ENCODE data around the gene GJB5.

Gene GJB5

GRCh38 chr1:34774957-34775356, 20.1 kb downstream of the GJB5 start:
- DNase-seq (ENCODE audit: low spot score in 2 of 2): no peak

DNA sequence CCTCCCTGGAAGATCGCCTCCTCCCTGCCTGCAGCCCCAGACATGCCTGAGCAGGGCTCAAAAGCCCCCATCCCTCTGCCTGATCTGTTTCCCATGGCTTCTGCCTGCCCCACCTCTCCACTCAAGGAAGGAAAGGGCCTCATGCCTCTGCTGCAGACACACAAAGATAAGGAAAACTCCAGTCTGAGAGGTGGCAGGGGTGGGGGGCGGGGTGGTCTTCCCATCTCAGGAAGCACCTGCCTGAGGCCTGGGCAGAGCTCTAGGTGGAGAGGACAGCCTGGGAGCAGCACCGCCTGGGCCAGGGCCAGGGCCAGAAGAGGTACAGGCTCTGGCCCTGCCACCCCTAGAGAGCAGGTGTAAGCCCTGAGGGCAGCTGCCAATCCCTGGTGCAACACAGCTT, 22.1 kb downstream of the GJB5 start:
- no peak overlapping the region for H3K27ac Mint-ChIP-seq
- H3K4me3 Mint-ChIP-seq: no peak overlapping the region
- no peaks in the 10 kb centered on the region for H3K4me1 Mint-ChIP-seq
- no peaks in the 10 kb centered on the region for H3K9me3 Mint-ChIP-seq
- no peak for DNase-seq (ENCODE audit: low spot score in 2 of 2)
- H3K27me3 Mint-ChIP-seq: peaks cover 21% of the 10 kb centered on the region
- ATAC-seq (ENCODE audit: low read depth): no peak
- peaks cover 2% of the 10 kb centered on the region for H3K36me3 Mint-ChIP-seq

More at GRCh38 chr1:34774957-34775356, 20.1 kb downstream of the GJB5 start:
- Mint-ChIP-seq H3K36me3 (peaks cover 2% of the 10 kb centered on the region), H3K27me3 (peaks cover 23% of the 10 kb centered on the region), H3K9me3 (no peaks in the 10 kb centered on the region), H3K4me3 (no peak overlapping the region), H3K27ac (no peak overlapping the region), H3K4me1 (no peaks in the 10 kb centered on the region)
- no peak for ATAC-seq (ENCODE audit: low read depth)

DNA sequence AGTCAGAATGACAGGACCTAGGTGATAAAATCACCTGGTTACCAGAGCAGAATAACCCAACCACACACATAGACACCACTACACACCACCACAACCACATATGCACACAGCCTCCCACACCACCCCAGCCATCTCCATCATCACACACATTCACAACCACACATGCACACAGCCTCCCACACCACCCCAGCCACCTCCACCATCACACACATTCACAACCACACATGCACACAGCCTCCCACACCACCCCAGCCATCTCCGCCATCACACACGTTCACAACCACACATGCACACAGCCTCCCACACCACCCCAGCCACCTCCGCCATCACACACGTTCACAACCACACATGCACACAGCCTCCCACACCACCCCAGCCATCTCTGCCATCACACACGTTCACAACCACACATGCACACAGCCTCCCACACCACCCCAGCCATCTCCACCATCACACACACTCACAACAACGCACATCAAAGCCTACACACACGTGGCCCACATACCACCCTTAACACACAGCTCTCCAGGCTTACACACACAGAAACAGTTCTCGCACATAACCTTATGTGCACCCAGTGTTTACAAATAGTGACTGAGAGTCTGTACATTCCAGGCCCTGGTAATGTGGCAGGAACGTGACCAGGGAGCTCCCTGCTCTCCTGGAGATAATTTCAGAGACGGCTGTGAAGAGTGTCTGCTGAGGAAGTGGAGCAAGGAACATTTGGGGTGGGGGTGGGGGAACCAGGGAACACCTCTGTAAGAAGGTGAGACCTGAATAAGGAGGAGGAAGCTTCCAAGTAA, 22.9 kb downstream of the GJB5 start:
- peaks cover 2% of the 10 kb centered on the region for H3K36me3 Mint-ChIP-seq
- no peaks in the 10 kb centered on the region for H3K9me3 Mint-ChIP-seq
- no peak for DNase-seq (ENCODE audit: low spot score in 2 of 2)
- ATAC-seq (ENCODE audit: low read depth): no peak
- peaks cover 21% of the 10 kb centered on the region for H3K27me3 Mint-ChIP-seq
- no peak overlapping the region for H3K27ac Mint-ChIP-seq
- no peak overlapping the region for H3K4me3 Mint-ChIP-seq
- no peaks in the 10 kb centered on the region for H3K4me1 Mint-ChIP-seq

GRCh38 chr1:34778381-34778780, 23.5 kb downstream of the GJB5 start:
- H3K27ac Mint-ChIP-seq: no peak overlapping the region
- H3K36me3 Mint-ChIP-seq: peaks cover 2% of the 10 kb centered on the region
- DNase-seq (ENCODE audit: low spot score in 2 of 2): no peak
- peaks cover 21% of the 10 kb centered on the region for H3K27me3 Mint-ChIP-seq
- no peaks in the 10 kb centered on the region for H3K4me1 Mint-ChIP-seq
- no peak for ATAC-seq (ENCODE audit: low read depth)
- no peaks in the 10 kb centered on the region for H3K9me3 Mint-ChIP-seq
- H3K4me3 Mint-ChIP-seq: no peak overlapping the region

GRCh38 chr1:34779005-34779404, 24.2 kb downstream of the GJB5 start:
- ATAC-seq (ENCODE audit: low read depth) (no peak), DNase-seq (ENCODE audit: low spot score in 2 of 2) (no peak)
- Mint-ChIP-seq H3K9me3 (no peaks in the 10 kb centered on the region), H3K36me3 (peaks cover 2% of the 10 kb centered on the region), H3K27me3 (peaks cover 23% of the 10 kb centered on the region), H3K4me3 (no peak overlapping the region), H3K4me1 (no peaks in the 10 kb centered on the region), H3K27ac (no peak overlapping the region)

DNA sequence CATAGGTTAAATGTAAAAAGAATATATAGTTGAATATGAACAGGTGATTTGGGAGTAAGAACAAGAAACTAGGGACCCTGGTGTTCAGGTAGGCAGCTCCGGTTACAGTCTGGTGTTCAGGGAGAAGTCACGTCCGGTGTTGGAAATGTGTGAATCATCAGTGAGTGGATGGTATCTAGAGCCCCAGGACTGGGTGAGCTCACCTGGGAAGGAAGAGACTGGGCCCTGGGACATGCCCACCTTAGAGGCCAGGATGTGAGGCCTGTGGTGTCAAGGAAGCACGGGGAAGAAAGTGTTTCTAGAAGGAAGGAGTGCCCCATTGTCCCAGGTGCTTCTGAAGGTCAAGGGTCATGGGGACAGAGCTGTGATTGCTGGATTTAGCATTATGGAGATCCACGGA, 24.7 kb downstream of the GJB5 start:
- Mint-ChIP-seq H3K36me3 (peaks cover 2% of the 10 kb centered on the region), H3K9me3 (no peaks in the 10 kb centered on the region), H3K27ac (no peak overlapping the region), H3K4me3 (no peak overlapping the region), H3K27me3 (peaks cover 23% of the 10 kb centered on the region), H3K4me1 (no peaks in the 10 kb centered on the region)
- ATAC-seq (ENCODE audit: low read depth) (no peak), DNase-seq (ENCODE audit: low spot score in 2 of 2) (no peak)

DNA sequence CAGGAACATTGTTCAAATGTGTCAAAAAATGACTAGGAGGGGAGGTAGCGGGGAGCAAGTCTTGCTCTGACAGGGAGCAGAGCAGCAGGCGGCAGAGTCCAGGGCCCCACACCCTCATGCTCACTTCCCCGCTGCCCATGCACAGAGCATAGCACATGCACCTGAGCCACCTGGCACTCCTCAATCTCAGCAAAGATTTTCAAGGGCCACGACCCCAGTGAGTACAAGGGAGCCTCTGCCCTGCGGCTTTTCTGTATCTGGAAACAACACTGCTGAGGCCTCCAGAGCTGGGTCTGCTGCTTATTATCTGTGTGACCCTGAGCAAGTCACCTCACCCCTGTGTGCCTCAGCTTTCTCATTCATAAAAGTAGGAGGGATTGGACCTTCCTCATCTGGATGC, 25.1 kb downstream of the GJB5 start:
- no peak overlapping the region for H3K4me3 Mint-ChIP-seq
- peaks cover 23% of the 10 kb centered on the region for H3K27me3 Mint-ChIP-seq
- H3K4me1 Mint-ChIP-seq: no peaks in the 10 kb centered on the region
- peaks cover 2% of the 10 kb centered on the region for H3K36me3 Mint-ChIP-seq
- no peak overlapping the region for H3K27ac Mint-ChIP-seq
- DNase-seq (ENCODE audit: low spot score in 2 of 2) (no peak), ATAC-seq (ENCODE audit: low read depth) (no peak)
- no peaks in the 10 kb centered on the region for H3K9me3 Mint-ChIP-seq

DNA sequence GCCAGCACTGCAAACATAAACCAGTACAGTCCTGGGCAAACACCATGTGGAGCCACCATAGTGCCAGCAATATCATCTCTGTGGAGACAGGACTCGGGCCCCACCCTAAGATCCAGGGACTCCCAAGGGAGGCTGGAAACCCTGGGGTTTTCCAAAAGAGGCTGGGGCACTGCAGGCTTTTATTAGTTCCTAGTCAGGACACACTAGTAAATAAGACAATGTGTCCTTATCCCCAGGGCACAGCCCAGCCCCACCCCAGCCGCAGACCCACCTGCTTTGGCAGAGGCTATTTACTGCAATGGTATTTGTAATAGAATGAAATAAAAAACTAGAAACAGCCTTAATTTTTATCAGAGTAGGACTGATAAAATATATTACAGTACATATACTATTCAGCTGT, 25.7 kb downstream of the GJB5 start:
- peaks cover 23% of the 10 kb centered on the region for H3K27me3 Mint-ChIP-seq
- no peaks in the 10 kb centered on the region for H3K4me1 Mint-ChIP-seq
- H3K36me3 Mint-ChIP-seq: peaks cover 2% of the 10 kb centered on the region
- DNase-seq (ENCODE audit: low spot score in 2 of 2): no peak
- H3K4me3 Mint-ChIP-seq: no peak overlapping the region
- no peaks in the 10 kb centered on the region for H3K9me3 Mint-ChIP-seq
- no peak for ATAC-seq (ENCODE audit: low read depth)
- no peak overlapping the region for H3K27ac Mint-ChIP-seq

- Mint-ChIP-seq H3K36me3 (peaks cover 2% of the 10 kb centered on the region), H3K27ac (no peak within 1 kb of the TSS), H3K4me1 (peaks cover 2% of the 10 kb centered on the region), H3K9me3 (no peaks in the 10 kb centered on the region), H3K4me3 (no peak within 1 kb of the TSS), H3K27me3 (peaks cover 24% of the 10 kb centered on the region)
- DNase-seq (ENCODE audit: low spot score in 2 of 2) (no peak), ATAC-seq (ENCODE audit: low read depth) (no peak)
These were observed 26.4 kb downstream of the GJB5 start, which contains the start of gene GJB3 for GRCh38 chr1:34781071-34781843. GJB3 (plus strand) TSS chr1:34781214; CDS start chr1:34784763, 3,549 bp downstream.

DNA sequence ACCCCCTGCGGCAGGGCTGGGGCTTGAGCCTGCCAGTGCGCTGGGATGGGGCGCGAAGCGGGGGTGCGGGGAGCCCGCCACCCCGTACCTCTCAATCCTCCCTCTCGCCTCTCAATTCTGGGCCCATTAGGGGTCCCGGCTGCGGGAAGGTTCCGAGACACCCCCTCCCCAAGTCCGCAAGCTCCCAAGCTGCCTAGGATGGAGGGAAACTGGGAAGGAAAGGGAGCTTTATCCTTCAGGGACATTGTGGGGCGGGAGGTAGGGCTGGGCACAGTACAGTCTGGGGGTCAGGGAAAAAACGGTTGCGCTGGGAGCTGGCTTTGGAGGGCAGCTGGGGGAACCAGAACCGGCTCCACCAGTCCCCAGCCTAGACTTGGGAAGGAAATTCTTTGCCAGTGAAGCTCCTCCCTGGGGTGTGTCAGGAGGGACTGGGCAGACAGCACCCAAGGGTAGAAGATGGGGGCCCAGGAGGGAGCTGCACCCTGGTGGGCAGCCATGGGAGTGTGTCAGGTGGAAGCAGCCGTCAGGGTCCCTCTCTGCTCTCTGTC, 27.1 kb downstream of the GJB5 start:
- Mint-ChIP-seq H3K36me3 (peaks cover 2% of the 10 kb centered on the region), H3K4me3 (peak overlapping the region; percentile 11), H3K27me3 (peaks cover 29% of the 10 kb centered on the region), H3K4me1 (peaks cover 6% of the 10 kb centered on the region), H3K27ac (no peak overlapping the region), H3K9me3 (no peaks in the 10 kb centered on the region)
- ATAC-seq (ENCODE audit: low read depth) (no peak), DNase-seq (ENCODE audit: low spot score in 2 of 2) (no peak)

DNA sequence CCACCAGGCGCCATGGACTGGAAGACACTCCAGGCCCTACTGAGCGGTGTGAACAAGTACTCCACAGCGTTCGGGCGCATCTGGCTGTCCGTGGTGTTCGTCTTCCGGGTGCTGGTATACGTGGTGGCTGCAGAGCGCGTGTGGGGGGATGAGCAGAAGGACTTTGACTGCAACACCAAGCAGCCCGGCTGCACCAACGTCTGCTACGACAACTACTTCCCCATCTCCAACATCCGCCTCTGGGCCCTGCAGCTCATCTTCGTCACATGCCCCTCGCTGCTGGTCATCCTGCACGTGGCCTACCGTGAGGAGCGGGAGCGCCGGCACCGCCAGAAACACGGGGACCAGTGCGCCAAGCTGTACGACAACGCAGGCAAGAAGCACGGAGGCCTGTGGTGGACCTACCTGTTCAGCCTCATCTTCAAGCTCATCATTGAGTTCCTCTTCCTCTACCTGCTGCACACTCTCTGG, 29.9 kb downstream of the GJB5 start:
- ATAC-seq (ENCODE audit: low read depth) (no peak), DNase-seq (ENCODE audit: low spot score in 2 of 2) (no peak)
- H3K9me3 Mint-ChIP-seq: no peaks in the 10 kb centered on the region
- peaks cover 16% of the 10 kb centered on the region for H3K27me3 Mint-ChIP-seq
- H3K36me3 Mint-ChIP-seq: no peaks in the 10 kb centered on the region
- peaks cover 6% of the 10 kb centered on the region for H3K4me1 Mint-ChIP-seq
- no peak overlapping the region for H3K4me3 Mint-ChIP-seq
- H3K27ac Mint-ChIP-seq: no peak overlapping the region

- H3K36me3 Mint-ChIP-seq: no peaks in the 10 kb centered on the region
- H3K4me1 Mint-ChIP-seq: peaks cover 6% of the 10 kb centered on the region
- no peak overlapping the region for H3K4me3 Mint-ChIP-seq
- no peaks in the 10 kb centered on the region for H3K9me3 Mint-ChIP-seq
- peaks cover 17% of the 10 kb centered on the region for H3K27me3 Mint-ChIP-seq
- ATAC-seq (ENCODE audit: low read depth) (no peak), DNase-seq (ENCODE audit: low spot score in 2 of 2) (no peak)
- no peak overlapping the region for H3K27ac Mint-ChIP-seq
These were observed 30.5 kb downstream of the GJB5 start for GRCh38 chr1:34785231-34785874.

DNA sequence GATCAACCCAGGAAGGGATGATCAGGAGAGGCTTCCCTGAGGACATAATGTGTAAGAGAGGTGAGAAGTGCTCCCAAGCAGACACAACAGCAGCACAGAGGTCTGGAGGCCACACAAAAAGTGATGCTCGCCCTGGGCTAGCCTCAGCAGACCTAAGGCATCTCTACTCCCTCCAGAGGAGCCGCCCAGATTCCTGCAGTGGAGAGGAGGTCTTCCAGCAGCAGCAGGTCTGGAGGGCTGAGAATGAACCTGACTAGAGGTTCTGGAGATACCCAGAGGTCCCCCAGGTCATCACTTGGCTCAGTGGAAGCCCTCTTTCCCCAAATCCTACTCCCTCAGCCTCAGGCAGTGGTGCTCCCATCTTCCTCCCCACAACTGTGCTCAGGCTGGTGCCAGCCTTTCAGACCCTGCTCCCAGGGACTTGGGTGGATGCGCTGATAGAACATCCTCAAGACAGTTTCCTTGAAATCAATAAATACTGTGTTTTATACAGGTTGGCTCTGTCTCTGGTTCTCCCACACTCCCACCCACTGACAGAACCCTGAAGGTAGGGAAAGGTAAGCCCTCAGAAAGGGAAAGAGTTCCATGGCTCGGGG, 31.1 kb downstream of the GJB5 start:
- peaks cover 21% of the 10 kb centered on the region for H3K27me3 Mint-ChIP-seq
- no peaks in the 10 kb centered on the region for H3K36me3 Mint-ChIP-seq
- no peak overlapping the region for H3K4me3 Mint-ChIP-seq
- DNase-seq (ENCODE audit: low spot score in 2 of 2): no peak
- peaks cover 6% of the 10 kb centered on the region for H3K4me1 Mint-ChIP-seq
- no peak for ATAC-seq (ENCODE audit: low read depth)
- H3K9me3 Mint-ChIP-seq: no peaks in the 10 kb centered on the region
- no peak overlapping the region for H3K27ac Mint-ChIP-seq

All from memory B cell (primary cell).